ENCODE results near the gene ZNF366. TPM values are rescaled to one million over a fixed set of nuclear protein-coding genes. Genes with fewer than 3 reads are reported as not detected.

Gene ZNF366
- total and polyA plus RNA-seq, 2 donors from 2014 or later, result 0.22 to 8.1 TPM

DNA sequence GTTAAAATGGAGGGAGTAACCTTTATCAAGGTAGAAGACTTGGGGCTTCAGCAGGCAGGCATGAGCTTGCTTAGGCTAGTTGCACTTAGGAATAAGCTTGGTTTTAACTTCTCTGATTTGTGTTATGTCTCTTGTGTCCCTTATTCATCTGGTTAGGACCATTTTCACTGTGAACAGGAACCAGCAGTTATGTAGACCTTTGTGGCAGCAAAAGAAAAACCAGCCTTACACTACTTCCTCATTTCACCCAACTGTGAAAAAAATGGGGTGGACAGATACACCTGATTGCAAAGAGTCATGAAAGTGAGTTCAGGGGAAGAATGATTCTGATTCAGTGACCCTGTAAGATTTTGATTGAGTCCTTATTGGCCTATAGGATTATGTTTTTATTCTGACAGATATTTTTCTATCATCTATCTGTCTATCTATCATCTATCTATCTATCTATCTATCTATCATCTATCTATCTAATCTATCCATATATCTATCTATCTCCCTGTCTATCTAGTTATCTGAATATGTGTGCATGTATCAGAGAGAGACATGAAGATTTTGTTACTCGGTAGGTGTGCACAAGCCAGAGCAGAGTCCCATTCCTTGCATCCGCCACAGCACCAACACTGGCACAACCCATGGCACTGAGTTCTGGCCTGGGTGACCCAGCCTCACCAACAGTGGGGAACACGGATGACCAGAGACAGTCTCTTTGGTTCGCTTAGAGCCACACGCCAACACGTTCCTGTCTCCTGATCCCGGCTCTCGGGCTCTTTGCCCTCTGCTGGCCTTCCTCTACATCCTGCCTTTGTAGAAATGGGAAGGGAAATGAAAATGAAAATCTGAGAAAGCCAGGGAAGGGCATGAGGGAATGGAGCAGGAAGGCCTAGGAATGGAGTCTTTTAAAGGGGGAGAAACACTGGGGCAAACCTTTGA lies 1.3 kb upstream of the ZNF366 start:
- Histone ChIP-seq H3K4me3 (ENCODE audit: low read length in 3 of 3) (no peak overlapping the region), H3K36me3 (ENCODE audit: control insufficient read depth in 2 of 3, insufficient read depth in 3 of 3, low read length in 3 of 3) (no peaks in the 10 kb centered on the region), H3K4me1 (ENCODE audit: control insufficient read depth in 2 of 3, insufficient read depth in 2 of 3, low read depth in 1 of 3, low read length in 3 of 3) (no peaks in the 10 kb centered on the region), H3K9ac (ENCODE audit: low read length in 3 of 3) (no peak overlapping the region), H3K27ac (ENCODE audit: low read depth in 2 of 2, low read length in 2 of 2) (peak overlapping the region; percentile 0 to 44), H3K9me3 (ENCODE audit: control insufficient read depth in 2 of 3, insufficient read depth in 1 of 3, low read length in 3 of 3) (no peaks in the 10 kb centered on the region), H3K27me3 (ENCODE audit: control insufficient read depth, insufficient read depth, low read length) (no peaks in the 10 kb centered on the region)
- intact Hi-C loops (cut with DNase I), result no loop called here
- DNase-seq (no peak), FAIRE-seq (no peak)
- TF ChIP-seq, protein P1, sequence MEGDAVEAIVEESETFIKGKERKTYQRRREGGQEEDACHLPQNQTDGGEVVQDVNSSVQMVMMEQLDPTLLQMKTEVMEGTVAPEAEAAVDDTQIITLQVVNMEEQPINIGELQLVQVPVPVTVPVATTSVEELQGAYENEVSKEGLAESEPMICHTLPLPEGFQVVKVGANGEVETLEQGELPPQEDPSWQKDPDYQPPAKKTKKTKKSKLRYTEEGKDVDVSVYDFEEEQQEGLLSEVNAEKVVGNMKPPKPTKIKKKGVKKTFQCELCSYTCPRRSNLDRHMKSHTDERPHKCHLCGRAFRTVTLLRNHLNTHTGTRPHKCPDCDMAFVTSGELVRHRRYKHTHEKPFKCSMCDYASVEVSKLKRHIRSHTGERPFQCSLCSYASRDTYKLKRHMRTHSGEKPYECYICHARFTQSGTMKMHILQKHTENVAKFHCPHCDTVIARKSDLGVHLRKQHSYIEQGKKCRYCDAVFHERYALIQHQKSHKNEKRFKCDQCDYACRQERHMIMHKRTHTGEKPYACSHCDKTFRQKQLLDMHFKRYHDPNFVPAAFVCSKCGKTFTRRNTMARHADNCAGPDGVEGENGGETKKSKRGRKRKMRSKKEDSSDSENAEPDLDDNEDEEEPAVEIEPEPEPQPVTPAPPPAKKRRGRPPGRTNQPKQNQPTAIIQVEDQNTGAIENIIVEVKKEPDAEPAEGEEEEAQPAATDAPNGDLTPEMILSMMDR (IDR thresholded peaks at IDR 0.05; ENCODE audit: borderline replicate concordance, extremely low read depth, insufficient read depth), result no peak

DNA sequence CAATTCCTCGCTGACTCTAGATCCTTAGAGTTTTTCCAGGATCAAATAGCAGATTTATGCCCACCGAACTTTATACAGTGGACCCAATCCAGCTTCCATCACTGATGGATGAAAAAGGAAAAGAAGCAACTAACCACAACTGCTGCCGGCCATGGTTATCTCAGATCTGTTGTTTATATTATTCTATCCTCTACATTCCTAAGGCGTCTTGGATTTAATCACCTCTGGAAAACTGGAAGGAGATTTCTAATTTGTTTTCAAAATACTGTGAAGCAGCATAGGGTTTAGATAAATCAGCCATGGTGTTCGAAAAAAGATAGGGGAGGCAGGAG lies 663 bp upstream of the ZNF366 start:
- Histone ChIP-seq H3K36me3 (ENCODE audit: control insufficient read depth in 2 of 3, insufficient read depth in 3 of 3, low read length in 3 of 3) (no peaks in the 10 kb centered on the region), H3K9me3 (ENCODE audit: control insufficient read depth in 2 of 3, insufficient read depth in 1 of 3, low read length in 3 of 3) (no peaks in the 10 kb centered on the region), H3K27ac (ENCODE audit: low read depth in 2 of 2, low read length in 2 of 2) (peak overlapping the region in 1 of 2 donors; percentile 0), H3K9ac (ENCODE audit: low read length in 3 of 3) (no peak overlapping the region), H3K4me3 (ENCODE audit: low read length in 3 of 3) (no peak overlapping the region), H3K4me1 (ENCODE audit: control insufficient read depth in 2 of 3, insufficient read depth in 2 of 3, low read depth in 1 of 3, low read length in 3 of 3) (no peaks in the 10 kb centered on the region), H3K27me3 (ENCODE audit: control insufficient read depth, insufficient read depth, low read length) (no peaks in the 10 kb centered on the region)
- DNase-seq (no peak), FAIRE-seq (no peak)
- intact Hi-C loops (cut with DNase I), result no loop called here
- TF ChIP-seq, protein P1 (IDR thresholded peaks at IDR 0.05; ENCODE audit: borderline replicate concordance, extremely low read depth, insufficient read depth), result no peak

DNA sequence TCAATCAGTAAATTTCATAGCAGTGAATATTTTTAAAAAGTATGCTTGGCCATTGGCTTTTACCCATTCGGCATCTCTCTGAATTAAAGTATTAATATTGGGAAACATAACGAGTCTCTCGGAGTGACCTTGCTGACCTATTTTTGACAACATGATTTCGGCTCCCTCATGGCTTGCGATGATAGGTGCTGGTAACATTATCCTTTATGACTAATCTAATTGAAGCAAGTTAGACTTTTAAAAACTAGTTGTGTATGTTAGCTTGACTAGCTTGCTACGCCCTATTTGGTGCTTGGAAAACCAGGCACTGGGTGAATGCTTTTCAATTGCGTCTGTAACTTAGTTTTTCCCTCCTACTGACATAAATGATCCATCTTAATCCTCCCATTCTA lies 1.1 kb downstream of the ZNF366 start:
- no peaks in the 10 kb centered on the region for H3K27me3 ChIP-seq (ENCODE audit: control insufficient read depth, insufficient read depth, low read length)
- FAIRE-seq, result no peak
- TF ChIP-seq, protein P1 (IDR thresholded peaks at IDR 0.05; ENCODE audit: borderline replicate concordance, extremely low read depth, insufficient read depth), result no peak
- intact Hi-C loops (cut with DNase I), result no loop called here
- no peak for DNase-seq
- H3K4me3 ChIP-seq (ENCODE audit: low read length in 3 of 3), result peak overlapping the region in 2 of 3 donors; percentile 15 to 35
- peak overlapping the region in 1 of 2 donors; percentile 25 for H3K27ac ChIP-seq (ENCODE audit: low read depth in 2 of 2, low read length in 2 of 2)
- H3K36me3 ChIP-seq (ENCODE audit: control insufficient read depth in 2 of 3, insufficient read depth in 3 of 3, low read length in 3 of 3), result no peaks in the 10 kb centered on the region
- H3K4me1 ChIP-seq (ENCODE audit: control insufficient read depth in 2 of 3, insufficient read depth in 2 of 3, low read depth in 1 of 3, low read length in 3 of 3), result no peaks in the 10 kb centered on the region
- no peak overlapping the region for H3K9ac ChIP-seq (ENCODE audit: low read length in 3 of 3)
- no peaks in the 10 kb centered on the region for H3K9me3 ChIP-seq (ENCODE audit: control insufficient read depth in 2 of 3, insufficient read depth in 1 of 3, low read length in 3 of 3)

Measured in kidney (tissue), 14 donors.